NB4 (cell line): ENCODE data around the gene LIN7B.
"Not testable (repeated sequence)": the region's sequence is repeated elsewhere in the genome, so short reads cannot be mapped to it uniquely, and the experiment has no call there.

ENCODE experiments used
- DNase-seq: peaks from one replicate; pipeline ENCODE4 v3.0.0; 2010; ENCODE audit warnings: low read depth
- H3K4me3 ChIP-seq: one replicate; pipeline ENCODE4 v1.5.1; 2011; ENCODE audit warnings: mild to moderate bottlenecking, low read depth, low read length, moderate library complexity
- CTCF ChIP-seq: IDR thresholded peaks from one replicate; pipeline ENCODE4 v1.5.1; 2012; ENCODE audit warnings: low read depth, low read length
- MAX ChIP-seq: IDR thresholded peaks from 2 replicates; pipeline ENCODE4 v1.6.1; 2011; ENCODE audit warnings: low read depth, low read length
- MYC ChIP-seq: IDR thresholded peaks from 2 replicates; pipeline ENCODE4 v1.6.1; 2011; ENCODE audit warnings: low read depth, low read length
- POLR2A ChIP-seq: IDR thresholded peaks from 2 replicates; pipeline ENCODE4 v1.6.1; 2011; ENCODE audit warnings: mild to moderate bottlenecking; ENCODE audit not compliant: insufficient read length; ENCODE audit errors: extremely low read depth

LIN7B gene

GRCh38 chr19:49117677-49118564 is 3.8 kb downstream of the LIN7B start:
- H3K4me3 ChIP-seq = peak overlapping the region; percentile 57
- DNase-seq = no peak
- TF ChIP-seq POLR2A (no peak), CTCF (no peak), MAX (no peak), MYC (no peak)

GRCh38 chr19:49118565-49119410 is 4.6 kb downstream of the LIN7B start, which contains the start of gene C19orf73:
Gene C19orf73, minus strand, starts transcription at chr19:49119143. Its CDS starts 121 bp downstream, at chr19:49119022.
- peak; percentile 93 for DNase-seq
- no peak for TF ChIP-seq CTCF
- no peak for TF ChIP-seq MYC
- peak; percentile 64; the same call in 1 of the 2 replicates for TF ChIP-seq MAX
- TF ChIP-seq POLR2A = peak; percentile 32
- peak within 1 kb of the TSS; percentile 57 for H3K4me3 ChIP-seq

GRCh38 chr19:49119411-49120324 is 5.5 kb downstream of the LIN7B start, which contains the start of gene PPFIA3:
Gene PPFIA3, plus strand, starts transcription at chr19:49119544. Its CDS starts 8,330 bp downstream, at chr19:49127874.
- no peak for TF ChIP-seq POLR2A
- no peak for TF ChIP-seq MAX
- TF ChIP-seq MYC = no peak
- TF ChIP-seq CTCF = no peak
- H3K4me3 ChIP-seq = peak within 1 kb of the TSS; percentile 57
- no peak for DNase-seq

- no peak overlapping the region for H3K4me3 ChIP-seq
- DNase-seq = no peak
- TF ChIP-seq POLR2A = no peak
- no peak for TF ChIP-seq CTCF
- no peak for TF ChIP-seq MAX
- TF ChIP-seq MYC = no peak
These were observed 6.1 kb downstream of the LIN7B start for GRCh38 chr19:49120325-49120683.

- H3K4me3 ChIP-seq = no peak overlapping the region
- peak; percentile 11 for DNase-seq
- TF ChIP-seq MYC (no peak), POLR2A (no peak), MAX (no peak), CTCF (no peak)
These were observed 6.7 kb downstream of the LIN7B start for GRCh38 chr19:49120868-49121267.

GRCh38 chr19:49121841-49122240 is 7.7 kb downstream of the LIN7B start:
- DNase-seq, H3K4me3 ChIP-seq: not testable (repeated sequence)

GRCh38 chr19:49123285-49123684 is 9.1 kb downstream of the LIN7B start:
- not testable (repeated sequence) for DNase-seq, H3K4me3 ChIP-seq
